Smooth muscle cell (in vitro differentiated cells): ENCODE results near the gene ARFGAP3. TPM values are rescaled to one million over a fixed set of nuclear protein-coding genes. Genes with fewer than 3 reads are reported as not detected.

Experiments
- DNase-seq: peaks from one replicate; lab custom pipeline; 2025; ENCODE audit not compliant: unreplicated experiment; lab: John Stamatoyannopoulos, UW
- H2AFZ ChIP-seq: fragments of 200-600 bp; sonication (generic); 2 replicates; pipeline ENCODE4 v1.6.0; 2016; ENCODE audit warnings: antibody characterized with exemption, low read depth, mild to moderate bottlenecking
- H3F3A ChIP-seq: fragments of 200-600 bp; sonication (generic); 2 replicates; pipeline ENCODE4 v1.6.0; 2017; ENCODE audit warnings: antibody characterized with exemption, low read depth
- H3K27ac ChIP-seq: fragments of 200-600 bp; sonication (generic); 2 replicates; pipeline ENCODE4 v1.5.1; 2016; ENCODE audit warnings: low read depth, mild to moderate bottlenecking
- H3K27me3 ChIP-seq: fragments of 200-600 bp; sonication (generic); 2 replicates; pipeline ENCODE4 v1.6.1; 2016; ENCODE audit warnings: low read depth, mild to moderate bottlenecking
- H3K36me3 ChIP-seq: fragments of 200-600 bp; sonication (generic); 2 replicates; pipeline ENCODE4 v1.5.1; 2016; ENCODE audit warnings: low read depth
- H3K4me1 ChIP-seq: fragments of 200-600 bp; sonication (generic); 2 replicates; pipeline ENCODE4 v1.5.1; 2016; ENCODE audit warnings: low read depth
- H3K4me2 ChIP-seq: fragments of 200-600 bp; sonication (generic); 2 replicates; pipeline ENCODE4 v1.6.0; 2016; ENCODE audit warnings: mild to moderate bottlenecking
- H3K4me3 ChIP-seq: fragments of 200-600 bp; sonication (generic); 2 replicates; pipeline ENCODE4 v1.5.1; 2016; ENCODE audit warnings: mild to moderate bottlenecking
- H3K79me2 ChIP-seq: fragments of 200-600 bp; sonication (generic); 2 replicates; pipeline ENCODE4 v1.6.0; 2016; ENCODE audit warnings: low read depth, mild to moderate bottlenecking
- H3K9ac ChIP-seq: fragments of 200-600 bp; sonication (generic); 2 replicates; pipeline ENCODE4 v1.6.0; 2016; ENCODE audit warnings: low read depth
- H3K9me3 ChIP-seq: fragments of 200-600 bp; sonication (generic); replicated peaks from 2 replicates; pipeline ENCODE4 v1.5.1; 2016; ENCODE audit warnings: low read depth
- H4K20me1 ChIP-seq: fragments of 200-600 bp; sonication (generic); 2 replicates; pipeline ENCODE4 v1.6.0; 2016; ENCODE audit warnings: low read depth
- WGBS: methylation state at CpG from one replicate; pipeline ENCODE4 v1.1.7; 2016; ENCODE audit warnings: low lambda C conversion rate; 5-methylcytosine and 5-hydroxymethylcytosine counted together
- polyA plus RNA-seq: library from polyadenylated mRNA; unstranded; fragments of >200 nt; fragmentation: Nextera tagmentation; extraction: Ambion mirVana; gene quantifications from 2 replicates; pipeline ENCODE4 v1.2.1, GENCODE V29; 2016
- total RNA-seq: library from RNA; depleted of rRNA; stranded (reverse); fragments of >200 nt; gene quantifications from 2 replicates; pipeline ENCODE4 v1.2.3, GENCODE V29; 2014
- TF ChIP-seq, protein P1 (sequence below): fragments of 200-600 bp; sonication (generic); IDR thresholded peaks from 2 replicates; pipeline ENCODE4 v1.5.1; 2017; ENCODE audit warnings: borderline replicate concordance, mild to moderate bottlenecking, antibody characterized with exemption; ENCODE audit not compliant: insufficient read depth, poor library complexity, severe bottlenecking

Gene ARFGAP3
- total and polyA plus RNA-seq, 2 experiments from 2014 or later, result 69.2 to 89.9 TPM

DNA sequence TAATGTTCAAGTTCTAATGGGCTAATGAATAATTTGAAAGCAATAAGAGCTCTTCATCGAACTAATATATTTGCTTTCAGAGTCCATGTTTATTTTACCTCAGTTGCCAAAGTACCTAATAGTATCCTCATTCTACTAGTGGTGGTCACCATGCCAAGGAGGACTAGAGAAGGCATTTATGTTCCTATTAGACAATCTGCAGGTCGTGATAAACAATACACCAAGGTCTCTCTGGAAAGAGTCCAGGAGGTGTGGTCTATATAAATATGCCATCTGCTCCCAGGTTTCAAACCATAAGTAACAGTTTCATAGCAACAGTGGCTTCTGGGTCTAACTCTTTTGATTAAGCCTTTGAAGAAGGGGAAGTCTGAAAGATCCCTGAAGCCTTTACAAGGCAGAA, 42.9 kb downstream of the ARFGAP3 start:
- Histone ChIP-seq H3K36me3 (peaks cover 20% of the 10 kb centered on the region), H3K9ac (no peak overlapping the region)

DNA sequence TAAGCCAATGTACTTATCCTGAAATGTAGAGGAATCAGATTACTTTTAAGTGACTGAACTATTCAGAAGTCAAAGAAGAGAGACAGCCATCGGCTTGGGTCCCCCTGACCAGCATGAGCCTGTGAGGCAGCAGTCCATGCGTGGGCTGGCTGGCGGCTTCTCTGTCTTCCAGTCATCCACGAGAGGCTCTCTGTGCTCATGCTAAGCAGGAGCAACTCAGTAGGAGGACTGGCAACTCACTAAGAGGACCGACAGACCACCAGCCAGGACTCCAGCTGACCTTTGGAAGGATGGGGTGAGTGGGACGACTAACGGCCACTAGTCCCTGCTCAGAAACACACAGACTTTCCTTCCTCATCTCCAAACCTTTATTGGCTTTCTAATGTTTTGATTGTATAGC, 43.6 kb downstream of the ARFGAP3 start:
- H3K36me3 ChIP-seq, result peaks cover 27% of the 10 kb centered on the region
- H3K4me3 ChIP-seq, result no peak overlapping the region
- no peak for DNase-seq
- no peak overlapping the region for H3K4me2 ChIP-seq
- TF ChIP-seq, protein P1, sequence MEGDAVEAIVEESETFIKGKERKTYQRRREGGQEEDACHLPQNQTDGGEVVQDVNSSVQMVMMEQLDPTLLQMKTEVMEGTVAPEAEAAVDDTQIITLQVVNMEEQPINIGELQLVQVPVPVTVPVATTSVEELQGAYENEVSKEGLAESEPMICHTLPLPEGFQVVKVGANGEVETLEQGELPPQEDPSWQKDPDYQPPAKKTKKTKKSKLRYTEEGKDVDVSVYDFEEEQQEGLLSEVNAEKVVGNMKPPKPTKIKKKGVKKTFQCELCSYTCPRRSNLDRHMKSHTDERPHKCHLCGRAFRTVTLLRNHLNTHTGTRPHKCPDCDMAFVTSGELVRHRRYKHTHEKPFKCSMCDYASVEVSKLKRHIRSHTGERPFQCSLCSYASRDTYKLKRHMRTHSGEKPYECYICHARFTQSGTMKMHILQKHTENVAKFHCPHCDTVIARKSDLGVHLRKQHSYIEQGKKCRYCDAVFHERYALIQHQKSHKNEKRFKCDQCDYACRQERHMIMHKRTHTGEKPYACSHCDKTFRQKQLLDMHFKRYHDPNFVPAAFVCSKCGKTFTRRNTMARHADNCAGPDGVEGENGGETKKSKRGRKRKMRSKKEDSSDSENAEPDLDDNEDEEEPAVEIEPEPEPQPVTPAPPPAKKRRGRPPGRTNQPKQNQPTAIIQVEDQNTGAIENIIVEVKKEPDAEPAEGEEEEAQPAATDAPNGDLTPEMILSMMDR, result no peak
- H3K9me3 ChIP-seq, result no peaks in the 10 kb centered on the region
- no peak overlapping the region for H2AFZ ChIP-seq
- H3K4me1 ChIP-seq, result no peaks in the 10 kb centered on the region
- no peak overlapping the region for H3K27ac ChIP-seq
- no peak overlapping the region for H3K9ac ChIP-seq
- H3K79me2 ChIP-seq, result peaks cover 5% of the 10 kb centered on the region
- H3K27me3 ChIP-seq, result no peaks in the 10 kb centered on the region
- WGBS, result 87% methylated on average over 7 of the region's 7 CpGs
- no peaks in the 10 kb centered on the region for H3F3A ChIP-seq
- peaks cover 20% of the 10 kb centered on the region for H4K20me1 ChIP-seq

More for the DNA sequence above, 42.9 kb downstream of the ARFGAP3 start:
- no peaks in the 10 kb centered on the region for H3K27me3 ChIP-seq
- H3K4me1 ChIP-seq, result no peaks in the 10 kb centered on the region
- H4K20me1 ChIP-seq, result peaks cover 27% of the 10 kb centered on the region
- WGBS, result 100% methylated on average over 2 of the region's 2 CpGs
- peaks cover 6% of the 10 kb centered on the region for H3K79me2 ChIP-seq
- H3K4me3 ChIP-seq, result no peak overlapping the region
- no peak overlapping the region for H2AFZ ChIP-seq
- H3K9me3 ChIP-seq, result no peaks in the 10 kb centered on the region
- H3K27ac ChIP-seq, result no peak overlapping the region
- H3F3A ChIP-seq, result no peaks in the 10 kb centered on the region
- TF ChIP-seq, protein P1, result no peak
- H3K4me2 ChIP-seq, result no peak overlapping the region
- no peak for DNase-seq

GRCh38 chr22:42811459-42811858, 45.6 kb downstream of the ARFGAP3 start:
- Histone ChIP-seq H3F3A (no peaks in the 10 kb centered on the region), H3K27me3 (no peaks in the 10 kb centered on the region), H3K36me3 (peaks cover 23% of the 10 kb centered on the region), H2AFZ (no peak overlapping the region), H4K20me1 (peaks cover 14% of the 10 kb centered on the region), H3K79me2 (no peaks in the 10 kb centered on the region), H3K4me1 (no peaks in the 10 kb centered on the region), H3K4me3 (no peak overlapping the region), H3K4me2 (no peak overlapping the region), H3K9ac (no peak overlapping the region), H3K27ac (no peak overlapping the region), H3K9me3 (no peaks in the 10 kb centered on the region)
- TF ChIP-seq, protein P1, result no peak
- DNase-seq, result no peak
- WGBS, result 96% methylated on average over 2 of the region's 2 CpGs

DNA sequence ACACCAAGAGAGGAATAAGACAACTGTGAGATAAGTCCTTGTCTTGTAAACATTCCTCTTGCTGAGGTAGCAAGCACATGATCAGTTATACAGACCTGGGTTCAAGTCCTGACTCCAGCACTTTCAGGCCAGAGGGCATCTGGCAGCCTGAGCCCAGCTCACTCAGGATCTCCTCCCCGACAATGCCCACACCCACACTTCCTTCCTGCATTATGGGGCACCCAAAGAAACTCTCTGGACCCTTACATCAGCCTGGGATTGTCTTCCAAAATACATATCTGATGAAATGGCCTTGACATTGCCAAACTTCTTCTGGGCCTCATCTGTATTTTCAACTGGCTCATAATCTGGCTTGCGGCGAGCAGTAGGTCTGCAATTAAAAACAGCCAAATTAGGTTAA, 48.6 kb downstream of the ARFGAP3 start:
- Histone ChIP-seq H3K4me1 (peaks cover 9% of the 10 kb centered on the region), H3K4me2 (no peak overlapping the region), H3K79me2 (no peaks in the 10 kb centered on the region), H3K4me3 (no peak overlapping the region), H2AFZ (no peak overlapping the region), H3K9me3 (no peaks in the 10 kb centered on the region), H3K27me3 (no peaks in the 10 kb centered on the region), H3K36me3 (peaks cover 12% of the 10 kb centered on the region), H3K9ac (no peak overlapping the region), H3F3A (no peaks in the 10 kb centered on the region), H4K20me1 (peaks cover 13% of the 10 kb centered on the region), H3K27ac (no peak overlapping the region)
- 96% methylated on average over 3 of the region's 3 CpGs for WGBS
- no peak for DNase-seq
- TF ChIP-seq, protein P1, result no peak
